Kidney (tissue), 14 donors: ENCODE data around the gene PTPRG. TPM values are rescaled to one million over a fixed set of nuclear protein-coding genes. Genes with fewer than 3 reads are reported as not detected.

Source experiments
- DNase-seq, 5 donors: peaks; one replicate each; pipeline ENCODE4 v3.0.0-alpha.2; 2013 to 2020
- FAIRE-seq: peaks from 2 replicates; lab custom pipeline; 2012; peaks lifted over from hg19 to GRCh38; lab: Jason Lieb, UNC
- H3K27ac ChIP-seq, 2 donors: one replicate each; pipeline ENCODE4 v1.7.0; 2013; ENCODE audit warnings: low read depth in 2 of 2, low read length in 2 of 2, inconsistent platforms in 1 of 2
- H3K27me3 ChIP-seq: one replicate; pipeline ENCODE4 v1.7.1; 2013; ENCODE audit warnings: low read length, inconsistent platforms; ENCODE audit not compliant: control insufficient read depth, insufficient read depth
- H3K36me3 ChIP-seq, 3 donors: one replicate each; pipeline versions ENCODE4 v1.7.0 to v1.7.1; 2013; ENCODE audit warnings: low read length in 3 of 3, control low read depth in 1 of 3, inconsistent platforms in 1 of 3; ENCODE audit not compliant: insufficient read depth in 3 of 3, control insufficient read depth in 2 of 3
- H3K4me1 ChIP-seq, 3 donors: one replicate each; pipeline versions ENCODE4 v1.7.0 to v1.7.1; 2013; ENCODE audit warnings: low read length in 3 of 3, inconsistent platforms in 1 of 3, low read depth in 1 of 3; ENCODE audit not compliant: control insufficient read depth in 2 of 3, insufficient read depth in 2 of 3
- H3K4me3 ChIP-seq, 3 donors: one replicate each; pipeline versions ENCODE4 v1.7.0 to v1.8.1; 2013; ENCODE audit warnings: low read length in 3 of 3, control low read depth in 1 of 3, inconsistent platforms in 1 of 3
- H3K9ac ChIP-seq, 3 donors: one replicate each; pipeline versions ENCODE4 v1.7.0 to v1.7.1; 2013; ENCODE audit warnings: low read length in 3 of 3, control low read depth in 1 of 3, inconsistent platforms in 1 of 3
- H3K9me3 ChIP-seq, 3 donors: one replicate each; pipeline versions ENCODE4 v1.7.0 to v1.7.1; 2013; ENCODE audit warnings: low read length in 3 of 3, control low read depth in 1 of 3, inconsistent platforms in 1 of 3; ENCODE audit not compliant: control insufficient read depth in 2 of 3, insufficient read depth in 1 of 3
- intact Hi-C: fragments of 100-400 bp; cut with DNase I; formaldehyde crosslinking; loops from one replicate; pipeline ENCODE4 v1.11.1; 2022
- polyA plus RNA-seq: library from polyadenylated mRNA; stranded (reverse); fragments of 350-450 nt; fragmentation: Illumina TruSeq; extraction: RNeasy Lipid Tissue Mini Kit (QIAGEN cat#74804); gene quantifications from one replicate; pipeline ENCODE4 v1.2.3, GENCODE V29; 2014; ENCODE audit warnings: low read depth, low replicate concordance; ENCODE audit not compliant: insufficient read depth
- total RNA-seq: library from RNA; stranded (reverse); fragmentation: NEBNext Ultra II Directional; extraction: Animal tissue kit (Norgen Biotek cat#: 25700); gene quantifications from one replicate; pipeline ENCODE4 v1.2.1, GENCODE V29; 2021
- TF ChIP-seq, protein P1 (sequence below): IDR thresholded peaks from 3 replicates; pipeline ENCODE4 v1.5.1; 2012; ENCODE audit warnings: mild to moderate bottlenecking, moderate library complexity, borderline replicate concordance; ENCODE audit not compliant: insufficient read depth; ENCODE audit errors: extremely low read depth
- donor health status: control.
- donor health status: control.
- donor health status: control.
- donor health status: control.
- donor health status: control.
- donor health status: DM: yes; HTN: yes; CAD: no.
- donor health status: Normal renal cell carcinoma (clear cell type).

Gene PTPRG
- total and polyA plus RNA-seq, 2 donors from 2014 or later, result 9.2 to 154 TPM

DNA sequence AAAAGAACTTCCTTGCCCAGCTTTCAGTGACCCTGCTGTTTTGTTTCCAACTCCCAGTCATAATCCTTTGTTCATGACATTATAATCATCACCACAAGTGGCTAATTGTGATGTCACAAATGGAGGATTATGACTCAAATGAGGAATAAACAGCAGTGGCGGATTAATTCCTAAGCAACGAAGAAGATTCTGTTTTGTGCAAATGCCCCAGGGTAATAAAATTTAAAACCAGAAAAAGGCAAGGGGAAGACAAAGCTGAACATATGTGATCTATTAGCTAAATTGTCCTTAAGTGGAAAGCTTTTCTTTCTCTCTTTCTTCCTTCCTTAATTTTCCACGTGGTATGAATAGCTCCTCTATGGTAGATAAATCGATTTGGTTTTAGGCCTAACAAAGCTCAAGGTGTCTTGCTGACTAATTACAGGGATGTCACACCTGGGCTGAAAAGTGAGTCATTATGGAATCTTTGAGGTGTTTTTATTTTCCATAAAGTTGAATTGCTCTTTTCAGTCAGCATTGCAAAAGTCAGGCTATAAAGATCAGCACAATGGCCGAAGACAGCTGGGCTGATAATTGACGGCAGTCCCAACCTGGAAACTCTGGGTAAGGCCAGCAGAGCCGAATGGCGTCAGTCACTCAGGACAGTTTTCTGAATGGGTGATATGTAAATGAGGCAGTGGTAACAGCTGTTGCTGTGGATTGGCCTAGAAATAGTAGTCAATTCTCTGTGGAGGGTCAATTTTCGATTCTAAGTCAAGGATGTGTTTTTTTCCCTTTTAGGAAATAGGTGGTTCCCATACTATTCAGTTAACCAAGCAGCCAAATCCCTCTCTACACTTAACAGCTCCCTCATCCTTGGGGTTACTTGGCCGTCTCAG lies 121.5 kb downstream of the PTPRG start:
- Histone ChIP-seq H3K4me3 (no peak overlapping the region), H3K36me3 (no peaks in the 10 kb centered on the region), H3K9ac (no peak overlapping the region), H3K9me3 (no peaks in the 10 kb centered on the region), H3K27me3 (no peaks in the 10 kb centered on the region), H3K4me1 (peaks cover 2 to 19% (median 14%) of the 10 kb centered on the region in 3 donors), H3K27ac (no peak overlapping the region)
- TF ChIP-seq, protein P1, sequence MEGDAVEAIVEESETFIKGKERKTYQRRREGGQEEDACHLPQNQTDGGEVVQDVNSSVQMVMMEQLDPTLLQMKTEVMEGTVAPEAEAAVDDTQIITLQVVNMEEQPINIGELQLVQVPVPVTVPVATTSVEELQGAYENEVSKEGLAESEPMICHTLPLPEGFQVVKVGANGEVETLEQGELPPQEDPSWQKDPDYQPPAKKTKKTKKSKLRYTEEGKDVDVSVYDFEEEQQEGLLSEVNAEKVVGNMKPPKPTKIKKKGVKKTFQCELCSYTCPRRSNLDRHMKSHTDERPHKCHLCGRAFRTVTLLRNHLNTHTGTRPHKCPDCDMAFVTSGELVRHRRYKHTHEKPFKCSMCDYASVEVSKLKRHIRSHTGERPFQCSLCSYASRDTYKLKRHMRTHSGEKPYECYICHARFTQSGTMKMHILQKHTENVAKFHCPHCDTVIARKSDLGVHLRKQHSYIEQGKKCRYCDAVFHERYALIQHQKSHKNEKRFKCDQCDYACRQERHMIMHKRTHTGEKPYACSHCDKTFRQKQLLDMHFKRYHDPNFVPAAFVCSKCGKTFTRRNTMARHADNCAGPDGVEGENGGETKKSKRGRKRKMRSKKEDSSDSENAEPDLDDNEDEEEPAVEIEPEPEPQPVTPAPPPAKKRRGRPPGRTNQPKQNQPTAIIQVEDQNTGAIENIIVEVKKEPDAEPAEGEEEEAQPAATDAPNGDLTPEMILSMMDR, result no peak
- FAIRE-seq, result no peak
- intact Hi-C loops, result no loop called here
- no peak for DNase-seq

DNA sequence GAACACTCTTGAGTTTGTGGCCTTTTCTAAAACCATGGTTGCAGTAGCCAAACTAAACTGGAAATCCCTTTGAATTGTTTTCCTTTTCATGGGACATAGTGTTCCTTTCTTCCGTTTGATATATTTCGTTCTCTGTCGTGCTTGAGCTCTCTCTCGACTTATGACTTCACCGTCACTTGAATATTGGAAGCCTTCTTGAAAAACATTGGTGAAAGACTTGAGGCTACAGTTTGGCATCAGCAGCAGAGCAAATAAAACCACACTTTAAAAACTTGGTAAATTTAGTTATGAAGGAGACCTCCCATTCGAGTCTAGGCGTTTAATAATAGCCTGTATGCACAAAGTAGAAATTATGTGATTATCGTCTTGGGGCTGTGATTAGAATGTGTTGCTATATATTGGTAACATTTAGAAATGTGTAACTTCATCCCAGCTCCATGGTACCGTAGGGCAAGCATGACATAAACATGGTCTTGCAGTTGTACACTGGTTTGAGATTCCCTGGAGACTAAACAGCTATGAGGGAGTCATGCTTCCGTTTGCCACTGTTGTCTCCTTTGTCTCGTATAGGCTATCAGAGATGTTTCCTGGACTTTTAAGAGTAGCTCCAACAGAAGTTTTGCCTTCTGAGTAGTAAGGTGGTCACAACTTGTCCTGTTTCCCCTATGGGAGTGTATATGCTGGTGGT lies 122.3 kb downstream of the PTPRG start:
- Histone ChIP-seq H3K4me1 (peaks cover 2 to 26% (median 22%) of the 10 kb centered on the region in 3 donors), H3K4me3 (no peak overlapping the region), H3K9ac (no peak overlapping the region), H3K9me3 (no peaks in the 10 kb centered on the region), H3K36me3 (no peaks in the 10 kb centered on the region), H3K27me3 (no peaks in the 10 kb centered on the region), H3K27ac (no peak overlapping the region)
- FAIRE-seq (no peak), DNase-seq (no peak)
- intact Hi-C loops, result no loop called here
- TF ChIP-seq, protein P1, result no peak

DNA sequence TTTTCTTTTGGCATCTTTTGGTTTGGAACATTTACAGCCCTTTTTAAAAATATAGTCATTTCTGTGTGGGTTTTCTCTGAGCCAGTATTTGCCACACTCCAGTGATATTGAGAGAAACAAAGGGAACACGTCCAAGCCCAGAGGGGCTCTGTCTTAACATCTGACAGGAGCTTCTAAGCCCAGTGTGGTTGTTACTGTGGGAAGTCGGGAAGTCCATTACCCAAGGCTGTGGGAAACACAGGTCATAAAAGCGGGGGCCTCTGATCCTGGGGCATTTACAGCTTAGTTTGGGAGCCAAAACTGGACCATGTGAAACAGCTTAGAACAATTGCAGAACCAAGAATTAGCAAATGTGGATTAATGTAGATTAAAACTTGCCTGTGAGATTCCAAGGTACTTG lies 123.0 kb downstream of the PTPRG start:
- FAIRE-seq (no peak), DNase-seq (no peak)
- no peak overlapping the region for H3K4me3 ChIP-seq
- H3K4me1 ChIP-seq, result peaks cover 2 to 27% (median 26%) of the 10 kb centered on the region in 3 donors
- TF ChIP-seq, protein P1, result no peak
- no peaks in the 10 kb centered on the region for H3K27me3 ChIP-seq
- intact Hi-C loops, result no loop called here
- H3K36me3 ChIP-seq, result no peaks in the 10 kb centered on the region
- H3K27ac ChIP-seq, result no peak overlapping the region
- H3K9me3 ChIP-seq, result no peaks in the 10 kb centered on the region
- no peak overlapping the region for H3K9ac ChIP-seq
